GM21360 (cell line): ENCODE results near the gene CMIP.
"Not testable (repeated sequence)": the region's sequence is repeated elsewhere in the genome, so short reads cannot be mapped to it uniquely, and the experiment has no call there.

ENCODE experiments used
- ATAC-seq: cut with Tn5 transposase; IDR thresholded peaks from one replicate; pipeline ENCODE4 v1.9.1; 2021; ENCODE audit warnings: mild to moderate bottlenecking, moderate library complexity; ENCODE audit not compliant: unreplicated experiment

CMIP gene

GRCh38 chr16:81673432-81673831 lies 228.8 kb downstream of the CMIP start:
- ATAC-seq, result no peak

DNA sequence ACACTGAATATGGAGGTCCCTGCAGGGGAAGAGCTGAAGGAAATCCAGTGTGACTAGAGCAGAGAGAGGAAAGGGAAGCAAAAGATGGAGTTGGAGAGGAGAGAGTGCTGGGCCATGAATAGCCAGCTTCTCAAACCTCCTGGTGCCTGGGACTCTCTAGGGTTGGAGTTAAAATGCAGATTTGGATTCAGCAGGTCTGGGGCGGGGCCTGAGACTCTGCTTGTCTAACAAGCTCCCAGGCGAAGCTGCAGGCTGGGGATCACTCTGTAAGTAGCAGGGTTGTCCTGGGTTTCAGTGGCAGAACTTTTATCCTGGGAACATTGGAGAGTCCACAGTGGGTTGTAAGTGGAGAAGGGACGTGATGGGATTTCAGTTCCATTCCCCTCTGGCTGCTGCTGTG lies 231.1 kb downstream of the CMIP start:
- no peak for ATAC-seq

DNA sequence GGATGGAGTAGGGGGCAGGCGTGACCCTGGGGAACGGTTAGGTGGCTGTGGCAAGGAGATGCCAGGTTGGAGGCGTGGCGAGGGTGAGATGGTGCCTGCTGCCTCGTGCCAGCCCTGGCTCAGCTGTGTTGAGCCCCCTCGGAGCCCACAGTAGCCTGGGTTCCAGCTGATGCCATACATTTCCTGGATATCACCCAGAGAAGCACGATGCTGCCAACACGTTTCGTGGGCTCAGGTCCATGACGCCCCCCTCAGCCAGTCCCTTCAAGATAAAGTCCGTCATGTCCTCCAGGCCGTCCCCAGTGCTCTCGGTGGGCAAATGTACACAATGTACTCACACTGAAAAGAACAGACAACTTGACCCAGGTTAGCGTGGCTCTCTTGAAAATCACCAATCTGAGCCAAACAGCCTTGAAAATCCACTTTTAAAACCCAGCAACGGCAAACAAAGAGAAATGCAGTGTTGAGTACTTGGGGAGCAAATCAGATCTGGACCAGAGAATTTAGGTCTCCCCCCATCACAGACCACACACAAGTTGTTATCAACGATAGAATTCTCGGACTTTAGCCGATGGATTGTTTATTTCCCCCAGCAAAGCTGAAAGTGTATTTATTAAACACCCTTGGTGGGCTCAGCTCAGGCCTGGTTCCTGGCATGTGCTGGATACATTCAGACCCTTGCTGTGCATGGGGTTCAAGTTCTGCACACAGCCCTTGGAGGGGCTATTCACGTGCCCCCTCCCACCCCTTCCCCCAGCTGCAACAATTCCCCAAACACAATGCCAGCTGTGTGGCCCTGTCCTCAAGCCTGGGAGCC lies 231.7 kb downstream of the CMIP start:
- ATAC-seq, result no peak

- no peak for ATAC-seq
Observed at GRCh38 chr16:81676883-81677737, 232.5 kb downstream of the CMIP start.

- no peak for ATAC-seq
Observed at GRCh38 chr16:81678326-81679095, 233.9 kb downstream of the CMIP start.

DNA sequence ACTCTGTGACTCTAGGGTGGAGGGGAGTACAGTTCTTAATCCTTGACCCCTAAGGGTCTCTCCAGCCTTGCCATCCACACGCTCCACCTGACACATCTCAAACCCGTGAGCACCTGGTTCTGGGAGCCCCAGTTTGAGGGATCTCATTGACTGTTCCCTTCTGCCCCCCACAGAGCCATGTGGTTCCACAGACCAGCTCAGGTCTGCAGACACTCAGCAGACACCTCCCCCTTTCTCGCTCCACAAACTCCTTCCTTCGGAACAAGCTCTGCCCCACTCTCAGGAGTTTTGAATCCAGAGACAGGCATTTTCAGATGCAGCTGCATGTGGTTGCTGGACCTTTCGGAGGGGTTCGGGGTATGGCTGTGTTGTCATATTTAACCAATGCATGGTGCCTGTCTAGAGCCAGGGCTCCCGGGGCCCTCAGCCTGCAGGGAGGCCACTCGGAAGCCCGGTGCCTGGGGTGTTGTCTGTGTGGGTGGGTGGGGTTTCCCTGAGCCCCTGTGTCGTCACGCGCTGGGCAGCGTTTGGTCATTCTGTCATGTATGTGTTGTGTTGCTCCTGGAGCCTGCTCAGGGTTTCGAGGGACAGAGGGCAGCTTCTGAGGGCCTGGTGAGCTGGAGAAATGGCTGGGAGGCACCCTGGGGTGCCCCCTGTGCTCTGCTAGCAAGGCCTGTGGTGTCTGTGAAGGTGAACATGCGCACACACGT lies 235.3 kb downstream of the CMIP start:
- ATAC-seq, result no peak

- no peak for ATAC-seq
Observed at GRCh38 chr16:81680444-81681275, 236.1 kb downstream of the CMIP start.

- ATAC-seq, result no peak
Observed at GRCh38 chr16:81681311-81681710, 236.7 kb downstream of the CMIP start.

DNA sequence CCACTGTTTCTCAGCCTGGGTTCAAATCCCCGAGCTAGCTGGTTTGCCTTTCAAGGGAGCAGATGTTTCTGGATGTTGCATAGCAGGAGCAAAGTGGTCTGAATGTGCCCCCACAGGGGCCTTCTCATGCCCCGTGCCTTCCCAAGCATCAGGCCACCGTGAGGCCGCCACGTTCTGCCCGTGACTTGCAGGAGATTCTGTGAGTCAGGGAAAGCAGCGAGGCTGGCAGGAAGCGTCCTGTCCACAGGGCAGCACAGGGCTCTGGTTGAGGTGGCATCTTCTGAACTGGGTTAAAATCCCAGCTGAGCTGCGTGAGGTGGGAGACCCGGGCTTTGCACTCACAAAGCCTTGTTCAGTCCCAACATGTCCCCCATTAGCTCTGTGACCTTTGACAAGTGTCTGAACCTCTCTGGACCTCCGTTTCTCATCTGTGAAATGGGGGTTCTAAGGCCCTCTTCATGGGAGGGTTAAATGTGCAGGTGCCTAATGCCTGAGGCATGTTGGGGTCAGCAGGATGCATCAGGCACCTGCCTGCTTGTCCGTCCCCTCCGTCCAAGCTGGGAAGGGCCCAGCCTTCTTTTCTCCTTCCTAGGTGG lies 239.7 kb downstream of the CMIP start:
- no peak for ATAC-seq

DNA sequence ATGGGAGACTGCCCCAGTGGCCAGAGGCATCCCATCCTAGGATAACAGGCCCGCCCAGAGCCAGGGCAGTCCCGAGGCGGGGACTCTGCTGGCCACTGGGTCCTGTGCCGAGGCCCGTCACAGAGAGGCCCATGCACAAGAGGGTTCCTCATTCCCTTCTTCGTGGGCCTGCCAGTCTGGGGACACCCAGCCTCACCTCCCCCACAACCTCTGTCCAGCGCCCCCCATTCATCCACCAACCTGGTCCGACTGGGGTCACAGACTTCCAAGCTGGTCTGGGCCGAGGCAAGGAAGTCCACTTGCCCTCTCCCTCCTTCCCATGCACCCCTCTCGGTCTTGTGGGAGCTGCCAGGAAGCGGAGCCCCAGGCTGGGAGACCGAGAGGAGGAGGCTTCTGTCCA lies 240.3 kb downstream of the CMIP start:
- ATAC-seq, result no peak

- ATAC-seq, result no peak
Observed at GRCh38 chr16:81686391-81687130, 242.0 kb downstream of the CMIP start.

- no peak for ATAC-seq
Observed at GRCh38 chr16:81687131-81687456, 242.5 kb downstream of the CMIP start.

DNA sequence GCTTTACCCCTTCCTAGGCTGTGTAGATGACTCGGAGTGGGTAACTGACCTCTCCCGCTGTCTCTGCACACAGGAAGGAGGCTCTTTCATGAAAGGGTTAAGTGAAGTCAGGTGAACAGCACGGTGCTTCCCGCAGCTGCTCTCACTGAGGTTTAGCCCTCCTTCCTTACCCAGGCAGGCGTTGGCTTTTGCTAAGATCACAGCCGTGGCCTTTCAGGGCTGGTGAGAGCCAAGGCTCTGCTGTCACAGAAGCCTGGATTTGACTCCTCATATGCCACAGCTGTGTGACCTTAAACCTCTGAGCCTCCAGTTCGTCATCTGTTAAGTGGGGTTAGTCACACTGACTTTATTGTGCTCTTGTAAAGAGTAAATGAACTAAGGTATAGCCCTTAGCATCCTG lies 243.6 kb downstream of the CMIP start:
- no peak for ATAC-seq

DNA sequence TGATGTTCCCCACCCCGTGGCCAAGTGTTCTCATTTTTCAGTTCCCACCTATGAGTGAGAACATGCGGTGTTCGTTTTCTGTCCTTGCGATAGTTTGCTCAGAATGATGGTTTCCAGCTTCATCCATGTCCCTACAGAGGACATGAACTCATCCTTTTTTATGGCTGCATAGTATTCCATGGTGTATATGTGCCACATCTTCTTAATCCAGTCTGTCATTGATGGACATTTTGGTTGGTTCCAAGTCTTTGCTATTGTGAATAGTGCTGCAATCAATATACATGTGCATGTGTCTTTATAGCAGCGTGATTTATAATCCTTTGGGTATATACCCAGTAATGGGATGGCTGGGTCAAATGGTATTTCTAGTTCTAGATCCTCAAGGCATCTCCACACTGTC lies 244.2 kb downstream of the CMIP start:
- ATAC-seq, result not testable (repeated sequence)

GRCh38 chr16:81692021-81692420 lies 247.4 kb downstream of the CMIP start:
- no peak for ATAC-seq

- no peak for ATAC-seq
Observed at GRCh38 chr16:81692571-81692970, 248.0 kb downstream of the CMIP start.

DNA sequence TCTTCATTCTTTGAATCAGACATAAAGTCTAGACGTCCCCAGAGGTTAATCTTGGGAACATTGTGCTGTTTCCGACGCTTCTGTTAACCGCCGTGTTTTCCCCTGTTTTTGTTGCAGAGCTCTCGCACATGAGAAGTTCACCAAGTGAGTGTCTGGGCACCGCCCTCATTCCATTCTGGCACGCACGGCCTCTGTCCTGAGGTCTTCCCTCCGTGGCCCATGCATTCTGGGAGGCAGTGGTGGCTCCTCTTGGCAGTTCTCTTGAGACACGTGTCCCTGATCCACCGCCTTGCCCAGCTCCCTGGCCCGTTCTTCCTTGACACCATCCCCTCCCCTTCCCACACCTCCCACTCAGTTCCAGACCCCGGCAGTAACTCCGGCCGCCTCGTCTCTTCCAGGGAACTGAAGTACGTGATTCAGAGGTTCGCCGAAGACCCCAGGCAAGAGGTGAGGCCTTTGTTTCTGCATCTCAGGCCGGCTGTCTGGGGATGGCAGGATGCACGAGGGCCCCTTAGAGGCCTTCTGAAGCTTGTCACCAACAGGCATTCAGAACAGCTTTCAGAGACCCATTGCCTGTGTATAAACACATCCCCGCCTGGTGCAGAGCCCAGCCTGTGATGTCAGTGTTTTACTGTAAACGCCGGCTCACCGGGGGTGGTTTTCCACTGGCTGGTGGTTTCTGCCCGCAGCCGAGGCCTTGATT lies 248.6 kb downstream of the CMIP start:
- no peak for ATAC-seq

GRCh38 chr16:81693744-81694303 lies 249.2 kb downstream of the CMIP start:
- ATAC-seq, result no peak
